Loucy (cell line): Measurements from ENCODE around the gene IFNAR2.

Experiments used
- EZH2phosphoT487 ChIP-seq: fragments of 200-600 bp; IDR thresholded peaks from 2 replicates; pipeline ENCODE4 v1.6.1; 2018; ENCODE audit warnings: antibody characterized with exemption, mild to moderate bottlenecking, moderate library complexity, borderline replicate concordance
- TF ChIP-seq, protein P1 (sequence below): fragments of 200-600 bp; sonication (generic); conservative IDR thresholded peaks from 2 replicates; pipeline ENCODE4 v1.5.1; 2014; ENCODE audit warnings: mild to moderate bottlenecking, antibody characterized with exemption, low read length

DNA sequence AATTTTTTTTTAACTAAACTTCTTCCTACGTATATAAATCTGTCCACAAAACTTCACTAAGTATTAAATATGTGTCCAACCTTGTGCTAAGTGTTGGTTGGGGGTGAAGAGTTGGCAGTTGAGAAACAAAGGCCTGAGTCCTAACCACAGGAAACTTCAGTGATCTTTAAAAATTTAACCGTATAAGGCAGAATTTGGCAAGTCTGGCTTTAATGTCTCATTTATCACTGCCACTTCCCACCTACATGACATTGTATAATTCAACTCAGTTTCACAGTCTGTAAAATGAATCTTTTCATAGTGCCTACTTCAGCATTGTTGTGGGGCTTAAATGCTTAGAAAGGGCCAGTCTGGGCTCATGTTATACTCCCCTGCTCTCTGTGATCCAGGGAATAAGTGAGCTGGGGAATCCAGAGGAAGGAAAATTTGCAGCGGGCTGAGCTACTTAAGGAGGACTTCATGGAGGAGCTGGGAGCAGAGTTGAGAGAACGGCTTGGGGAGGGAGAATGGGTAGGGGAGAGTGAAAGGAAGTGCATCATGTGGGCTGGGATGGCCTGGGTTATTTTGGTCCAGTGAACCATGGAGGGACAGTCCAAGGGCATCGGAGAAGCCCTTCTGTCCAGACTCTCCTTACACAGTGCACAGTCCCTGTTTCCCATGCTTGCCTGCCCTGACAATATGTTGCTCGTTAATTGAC, 14.5 kb downstream of the IFNAR2 start:
- TF ChIP-seq, protein P1, sequence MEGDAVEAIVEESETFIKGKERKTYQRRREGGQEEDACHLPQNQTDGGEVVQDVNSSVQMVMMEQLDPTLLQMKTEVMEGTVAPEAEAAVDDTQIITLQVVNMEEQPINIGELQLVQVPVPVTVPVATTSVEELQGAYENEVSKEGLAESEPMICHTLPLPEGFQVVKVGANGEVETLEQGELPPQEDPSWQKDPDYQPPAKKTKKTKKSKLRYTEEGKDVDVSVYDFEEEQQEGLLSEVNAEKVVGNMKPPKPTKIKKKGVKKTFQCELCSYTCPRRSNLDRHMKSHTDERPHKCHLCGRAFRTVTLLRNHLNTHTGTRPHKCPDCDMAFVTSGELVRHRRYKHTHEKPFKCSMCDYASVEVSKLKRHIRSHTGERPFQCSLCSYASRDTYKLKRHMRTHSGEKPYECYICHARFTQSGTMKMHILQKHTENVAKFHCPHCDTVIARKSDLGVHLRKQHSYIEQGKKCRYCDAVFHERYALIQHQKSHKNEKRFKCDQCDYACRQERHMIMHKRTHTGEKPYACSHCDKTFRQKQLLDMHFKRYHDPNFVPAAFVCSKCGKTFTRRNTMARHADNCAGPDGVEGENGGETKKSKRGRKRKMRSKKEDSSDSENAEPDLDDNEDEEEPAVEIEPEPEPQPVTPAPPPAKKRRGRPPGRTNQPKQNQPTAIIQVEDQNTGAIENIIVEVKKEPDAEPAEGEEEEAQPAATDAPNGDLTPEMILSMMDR = no peak
- no peak for TF ChIP-seq EZH2phosphoT487
